GM12892 (cell line): ENCODE results near the gene RTN1.

ENCODE experiments used
- POLR2A ChIP-seq: IDR thresholded peaks from 2 replicates; pipeline ENCODE4 v1.6.1; 2011; ENCODE audit warnings: low read depth, low read length, control low read depth
- POLR2AphosphoS5 ChIP-seq: IDR thresholded peaks from 2 replicates; pipeline ENCODE4 v1.6.1; 2011; ENCODE audit warnings: low read depth, low read length, control low read depth
- TAF1 ChIP-seq: IDR thresholded peaks from 2 replicates; pipeline ENCODE4 v1.6.1; 2011; ENCODE audit warnings: low read depth, mild to moderate bottlenecking, control low read depth, low read length, borderline replicate concordance

GRCh38 chr14:59601056-59601455 lies 269.5 kb downstream of the RTN1 start:
- TF ChIP-seq POLR2AphosphoS5: no peak
- no peak for TF ChIP-seq POLR2A
- no peak for TF ChIP-seq TAF1
